ENCODE results near the gene FBRS.

FBRS gene

DNA sequence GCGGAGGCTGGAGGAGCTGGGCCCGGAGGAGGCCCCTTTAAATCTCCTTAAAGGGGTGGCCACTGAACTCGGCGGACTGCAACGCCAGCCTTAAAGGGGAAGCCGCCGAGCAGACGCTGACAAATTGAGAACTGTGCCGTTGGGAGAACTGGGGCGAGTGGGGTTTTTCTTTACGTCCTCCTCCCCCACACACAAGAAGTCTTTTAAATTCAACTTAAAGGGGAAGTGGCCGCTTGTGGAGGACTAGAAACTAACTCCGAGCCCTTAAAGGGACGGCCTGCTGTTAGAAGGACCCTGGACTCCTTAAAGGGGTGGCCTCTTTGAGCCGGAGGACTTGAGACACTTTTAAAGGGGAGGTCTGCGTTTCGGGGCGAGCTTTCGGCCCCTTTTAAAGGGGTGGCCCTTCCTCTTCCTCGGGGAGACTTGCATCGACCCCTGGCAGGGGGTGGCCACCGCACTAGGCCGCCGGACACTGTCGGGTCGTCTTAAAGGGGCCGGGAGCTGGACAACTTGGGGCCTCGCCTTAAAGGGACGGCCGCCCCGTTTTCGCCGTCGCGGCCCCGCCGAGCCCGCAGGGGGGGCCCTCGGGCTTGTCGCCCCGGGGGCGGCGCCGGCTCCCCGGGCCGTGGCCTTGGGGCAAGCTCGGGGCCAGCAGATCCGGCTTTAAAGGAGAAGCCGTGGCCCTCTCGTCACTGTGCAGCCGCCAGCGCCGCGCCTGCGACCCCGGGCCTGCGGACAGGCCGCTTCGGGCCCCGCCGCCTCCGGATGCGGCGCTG, 688 bp downstream of the FBRS start:
- no peak overlapping the region for H2BK15ac ChIP-seq (ENCODE audit: low read depth, poor library complexity, severe bottlenecking)
- H2AFZ ChIP-seq (ENCODE audit: low read depth, low read length): no peak overlapping the region
- H3K4me1 ChIP-seq (ENCODE audit: control insufficient read depth, insufficient read depth, low read depth, low read length): peaks cover 25% of the 10 kb centered on the region

DNA sequence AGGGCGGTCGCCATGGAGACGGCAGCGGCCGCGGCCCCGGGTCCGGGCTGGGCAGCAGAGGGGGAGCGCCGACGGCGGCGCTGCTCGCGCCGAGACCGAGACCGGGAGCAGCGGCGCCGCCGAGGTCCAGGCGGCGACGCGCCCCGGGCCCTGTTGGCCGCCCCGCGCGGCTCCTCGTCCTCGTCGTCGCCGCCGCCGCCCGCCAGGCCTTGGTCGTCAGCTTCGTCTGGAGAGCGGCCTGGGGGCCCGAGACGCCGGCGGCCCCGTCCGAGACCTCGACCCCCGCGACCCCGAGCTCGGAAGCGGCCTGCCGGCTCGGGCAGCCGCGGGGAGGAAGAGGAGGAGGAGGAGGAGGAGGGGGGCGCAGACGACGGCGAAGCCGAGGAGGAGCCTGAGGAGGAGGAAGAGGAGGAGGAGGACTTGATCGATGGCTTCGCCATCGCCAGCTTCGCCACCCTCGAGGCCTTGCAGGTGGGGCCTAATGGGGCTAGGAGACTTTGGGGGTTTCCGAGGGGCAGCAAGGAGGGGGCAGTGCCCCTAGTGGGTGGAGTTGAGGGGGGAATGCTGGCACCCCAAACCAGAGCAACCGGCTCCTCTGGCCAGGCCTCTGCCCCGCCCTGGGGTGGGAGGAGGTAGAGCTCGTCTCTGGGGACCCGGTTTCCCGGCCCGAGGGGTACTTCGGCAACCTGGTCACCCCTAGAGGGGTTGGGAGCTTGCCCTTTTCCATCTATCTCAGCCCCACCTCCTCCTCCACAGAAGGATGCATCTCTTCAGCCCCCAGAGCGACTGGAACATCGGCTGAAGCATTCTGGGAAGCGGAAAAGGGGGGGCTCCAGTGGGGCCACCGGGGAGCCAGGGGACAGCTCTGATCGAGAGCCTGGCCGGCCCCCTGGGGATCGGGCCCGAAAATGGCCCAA, 1.5 kb downstream of the FBRS start:
- H2BK12ac ChIP-seq (ENCODE audit: low read length in 2 of 2): peak overlapping the region in 1 of 2 experiments; percentile 70
- peaks cover 51 to 60% of the 10 kb centered on the region in 2 experiments for H3K36me3 ChIP-seq (ENCODE audit: control insufficient read depth in 1 of 2, insufficient read depth in 2 of 2, low read depth in 1 of 2, low read length in 2 of 2)
- peak; percentile 16 for DNase-seq
- no peak overlapping the region for H2AFZ ChIP-seq (ENCODE audit: low read depth, low read length)
- H3K4me2 ChIP-seq (ENCODE audit: low read length, poor library complexity, severe bottlenecking): peak overlapping the region; percentile 78
- peak overlapping the region; percentile 69 for H4K8ac ChIP-seq (ENCODE audit: low read length)
- peak overlapping the region; percentile 100 for H3K9ac ChIP-seq (ENCODE audit: low read length)
- peak overlapping the region; percentile 65 for H2BK15ac ChIP-seq (ENCODE audit: low read depth, poor library complexity, severe bottlenecking)
- H3K27me3 ChIP-seq (ENCODE audit: control insufficient read depth in 1 of 2, insufficient read depth in 1 of 2, low read length in 2 of 2): no peaks in the 10 kb centered on the region
- H3K18ac ChIP-seq (ENCODE audit: low read depth in 1 of 2, low read length in 2 of 2): peak overlapping the region; percentile 86 to 94
- peak overlapping the region in 1 of 2 experiments; percentile 34 for H3K23ac ChIP-seq (ENCODE audit: low read length in 2 of 2)
- peak overlapping the region; percentile 75 to 85 for H3K4ac ChIP-seq (ENCODE audit: low read depth in 1 of 2, low read length in 2 of 2)
- peak overlapping the region; percentile 91 for H2BK5ac ChIP-seq (ENCODE audit: low read depth, low read length, poor library complexity, severe bottlenecking)
- no peaks in the 10 kb centered on the region for H3K9me3 ChIP-seq (ENCODE audit: control insufficient read depth, low read length)
- peaks cover 27% of the 10 kb centered on the region for H3K4me1 ChIP-seq (ENCODE audit: control insufficient read depth, insufficient read depth, low read depth, low read length)
- peak overlapping the region; percentile 87 for H2BK120ac ChIP-seq (ENCODE audit: low read depth, low read length)
- peak overlapping the region; percentile 83 for H3K27ac ChIP-seq (ENCODE audit: low read length, poor library complexity, severe bottlenecking)
- WGBS: 8% methylated on average over 57 of the region's 84 CpGs
- peak overlapping the region in 1 of 2 experiments; percentile 42 for H3K14ac ChIP-seq (ENCODE audit: low read length in 2 of 2)
- peak overlapping the region; percentile 87 to 93 for H3K4me3 ChIP-seq (ENCODE audit: insufficient read depth in 1 of 2, low read depth in 1 of 2, low read length in 2 of 2)
- peak overlapping the region; percentile 50 for H2AK5ac ChIP-seq (ENCODE audit: low read length, severe bottlenecking)
- peaks cover 13% of the 10 kb centered on the region for H3K79me1 ChIP-seq (replicated peaks; ENCODE audit: low read length, poor library complexity, severe bottlenecking)
- H4K91ac ChIP-seq (ENCODE audit: low read length): peak overlapping the region; percentile 81

More for the DNA sequence above, 688 bp downstream of the FBRS start:
- Histone ChIP-seq H3K27me3 (ENCODE audit: control insufficient read depth in 1 of 2, insufficient read depth in 1 of 2, low read length in 2 of 2) (no peaks in the 10 kb centered on the region), H3K4me3 (ENCODE audit: insufficient read depth in 1 of 2, low read depth in 1 of 2, low read length in 2 of 2) (peak overlapping the region; percentile 87 to 93), H2BK12ac (ENCODE audit: low read length in 2 of 2) (no peak overlapping the region), H4K91ac (ENCODE audit: low read length) (peak overlapping the region; percentile 73), H3K4me2 (ENCODE audit: low read length, poor library complexity, severe bottlenecking) (peak overlapping the region; percentile 32), H3K27ac (ENCODE audit: low read length, poor library complexity, severe bottlenecking) (peak overlapping the region; percentile 99), H2AK5ac (ENCODE audit: low read length, severe bottlenecking) (no peak overlapping the region), H3K4ac (ENCODE audit: low read depth in 1 of 2, low read length in 2 of 2) (peak overlapping the region; percentile 75 to 85), H3K9me3 (ENCODE audit: control insufficient read depth, low read length) (no peaks in the 10 kb centered on the region), H3K36me3 (ENCODE audit: control insufficient read depth in 1 of 2, insufficient read depth in 2 of 2, low read depth in 1 of 2, low read length in 2 of 2) (peaks cover 51 to 62% of the 10 kb centered on the region in 2 experiments), H3K23ac (ENCODE audit: low read length in 2 of 2) (peak overlapping the region in 1 of 2 experiments; percentile 34), H2BK5ac (ENCODE audit: low read depth, low read length, poor library complexity, severe bottlenecking) (peak overlapping the region; percentile 91), H3K14ac (ENCODE audit: low read length in 2 of 2) (no peak overlapping the region), H3K9ac (ENCODE audit: low read length) (peak overlapping the region; percentile 100), H2BK120ac (ENCODE audit: low read depth, low read length) (peak overlapping the region; percentile 87), H4K8ac (ENCODE audit: low read length) (peak overlapping the region; percentile 61), H3K18ac (ENCODE audit: low read depth in 1 of 2, low read length in 2 of 2) (peak overlapping the region; percentile 86 to 94), H3K79me1 (replicated peaks; ENCODE audit: low read length, poor library complexity, severe bottlenecking) (peaks cover 19% of the 10 kb centered on the region)
- WGBS: under 1% methylated on average over 47 of the region's 64 CpGs
- DNase-seq: peak; percentile 98

DNA sequence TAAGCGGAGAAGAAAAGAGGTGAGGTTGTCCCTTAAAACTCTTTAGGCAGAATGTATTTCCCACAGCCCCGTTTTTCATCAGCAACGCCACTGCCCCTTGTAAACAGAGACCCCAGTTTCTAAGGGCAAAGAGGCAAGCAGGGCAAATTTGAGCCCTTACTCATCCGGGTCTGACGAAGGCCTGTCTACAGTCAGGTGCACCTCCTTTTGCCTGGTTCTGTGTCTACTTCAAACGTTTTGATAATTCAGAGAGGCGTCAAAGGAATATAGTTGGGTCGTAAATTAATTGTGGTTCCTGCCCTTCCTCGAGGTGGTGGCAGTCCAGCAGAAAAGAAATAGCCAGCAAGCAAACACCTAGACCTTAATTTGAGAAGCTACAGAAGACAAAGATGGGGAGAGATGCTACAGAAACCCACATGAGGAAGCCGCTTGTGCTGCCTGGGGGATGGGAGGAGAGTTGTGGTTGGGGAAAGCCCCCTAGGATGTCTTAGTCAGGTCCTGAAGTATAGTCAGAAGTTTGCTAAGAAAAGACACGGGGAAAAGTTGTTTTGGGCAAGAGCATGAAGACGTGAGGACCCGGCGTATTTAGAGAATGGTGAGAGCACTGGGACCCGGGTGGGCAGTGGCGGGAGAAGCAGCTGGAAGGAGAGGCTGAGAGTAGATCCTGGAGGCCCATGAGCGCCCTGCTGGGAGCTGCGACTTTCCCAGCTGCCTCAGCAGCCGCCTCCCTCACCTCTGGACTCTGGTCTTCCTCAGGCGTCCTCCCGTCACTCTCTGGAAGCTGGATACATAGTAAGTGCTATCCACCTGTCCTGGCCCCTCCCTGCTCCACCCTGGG, 2.4 kb downstream of the FBRS start:
- Histone ChIP-seq H3K4ac (ENCODE audit: low read depth in 1 of 2, low read length in 2 of 2) (peak overlapping the region; percentile 50 to 75), H4K8ac (ENCODE audit: low read length) (peak overlapping the region; percentile 56), H3K4me3 (ENCODE audit: insufficient read depth in 1 of 2, low read depth in 1 of 2, low read length in 2 of 2) (peak overlapping the region; percentile 87 to 93), H3K23ac (ENCODE audit: low read length in 2 of 2) (peak overlapping the region in 1 of 2 experiments; percentile 37), H3K9me3 (ENCODE audit: control insufficient read depth, low read length) (no peaks in the 10 kb centered on the region), H3K4me1 (ENCODE audit: control insufficient read depth, insufficient read depth, low read depth, low read length) (peaks cover 32% of the 10 kb centered on the region), H3K18ac (ENCODE audit: low read depth in 1 of 2, low read length in 2 of 2) (peak overlapping the region in 1 of 2 experiments; percentile 86), H2BK12ac (ENCODE audit: low read length in 2 of 2) (no peak overlapping the region), H3K79me1 (replicated peaks; ENCODE audit: low read length, poor library complexity, severe bottlenecking) (peaks cover 14% of the 10 kb centered on the region), H3K36me3 (ENCODE audit: control insufficient read depth in 1 of 2, insufficient read depth in 2 of 2, low read depth in 1 of 2, low read length in 2 of 2) (peaks cover 51 to 60% of the 10 kb centered on the region in 2 experiments), H2BK120ac (ENCODE audit: low read depth, low read length) (no peak overlapping the region), H3K27ac (ENCODE audit: low read length, poor library complexity, severe bottlenecking) (peak overlapping the region; percentile 83), H4K91ac (ENCODE audit: low read length) (peak overlapping the region; percentile 11), H2BK15ac (ENCODE audit: low read depth, poor library complexity, severe bottlenecking) (no peak overlapping the region), H2AFZ (ENCODE audit: low read depth, low read length) (no peak overlapping the region), H3K27me3 (ENCODE audit: control insufficient read depth in 1 of 2, insufficient read depth in 1 of 2, low read length in 2 of 2) (no peaks in the 10 kb centered on the region), H2BK5ac (ENCODE audit: low read depth, low read length, poor library complexity, severe bottlenecking) (no peak overlapping the region), H3K14ac (ENCODE audit: low read length in 2 of 2) (no peak overlapping the region), H3K9ac (ENCODE audit: low read length) (peak overlapping the region; percentile 100), H3K4me2 (ENCODE audit: low read length, poor library complexity, severe bottlenecking) (peak overlapping the region; percentile 78), H2AK5ac (ENCODE audit: low read length, severe bottlenecking) (no peak overlapping the region)
- DNase-seq: peak; percentile 53
- WGBS: 80% methylated on average over 21 of the region's 21 CpGs

Data from mesenchymal stem cell (in vitro differentiated cells and primary cell).